K562 (cell line): ENCODE results near the gene SNPH. TPM values are rescaled to one million over a fixed set of nuclear protein-coding genes. Genes with fewer than 3 reads are reported as not detected.

ENCODE experiments used
- BACH1 ChIP-seq: fragments of 200-800 bp; sonication (Bioruptor generic); IDR thresholded peaks from 2 replicates; pipeline ENCODE4 v1.6.1; 2016; ENCODE audit warnings: missing genetic modification characterization, missing compliant biosample characterization
- ERF ChIP-seq: fragments of 450-650 bp; formaldehyde crosslinking; IDR thresholded peaks from 2 replicates; pipeline ENCODE4 v1.4.0; 2020; ENCODE audit warnings: mild to moderate bottlenecking, mixed read lengths
- ETS2 ChIP-seq: IDR thresholded peaks from 2 replicates; pipeline ENCODE4 v1.6.1; 2016; ENCODE audit warnings: borderline replicate concordance, missing genetic modification characterization, mild to moderate bottlenecking, moderate library complexity, missing compliant biosample characterization; ENCODE audit not compliant: poor library complexity, severe bottlenecking
- FOXJ2 ChIP-seq: fragments of 200-800 bp; sonication (Bioruptor generic); IDR thresholded peaks from 2 replicates; pipeline ENCODE4 v1.6.1; 2016; ENCODE audit warnings: missing genetic modification characterization, missing compliant biosample characterization
- HMGN3 ChIP-seq: IDR thresholded peaks from 2 replicates; pipeline ENCODE4 v1.6.1; 2011; ENCODE audit warnings: borderline replicate concordance, low read depth, mild to moderate bottlenecking, mixed read lengths, low read length; ENCODE audit not compliant: insufficient read length; ENCODE audit errors: extremely low read depth
- POLR3A ChIP-seq: IDR thresholded peaks from 2 replicates; pipeline ENCODE4 v1.6.1; 2011; ENCODE audit warnings: borderline replicate concordance, mild to moderate bottlenecking, moderate library complexity; ENCODE audit not compliant: insufficient read length, insufficient read depth; ENCODE audit errors: extremely low read depth
- PRPF4 ChIP-seq: fragments of 200-400 bp; formaldehyde crosslinking; IDR thresholded peaks from one replicate; pipeline ENCODE4 v1.6.1; 2017; ENCODE audit warnings: low read length, low read depth, mild to moderate bottlenecking; ENCODE audit not compliant: insufficient read depth, poor library complexity, severe bottlenecking
- RFX5 ChIP-seq: IDR thresholded peaks from 2 replicates; pipeline ENCODE4 v1.6.1; 2011; ENCODE audit warnings: low read depth, mild to moderate bottlenecking, improper control_type of control experiment, low read length
- SMAD1 ChIP-seq: fragments of 150-350 bp; IDR thresholded peaks from 2 replicates; pipeline ENCODE4 v1.6.1; 2014; ENCODE audit warnings: low read length, low read depth; ENCODE audit not compliant: partially characterized antibody
- TBP ChIP-seq: optimal IDR thresholded peaks from 2 replicates; pipeline ENCODE3; 2011; ENCODE audit warnings: low read depth, low read length, improper control_type of control experiment
- THRAP3 ChIP-seq: fragments of 450-650 bp; IDR thresholded peaks from 2 replicates; pipeline ENCODE4 v1.6.1; 2016; ENCODE audit warnings: mild to moderate bottlenecking, inconsistent platforms, borderline replicate concordance
- TRIM25 ChIP-seq: fragments of 450-650 bp; IDR thresholded peaks from 2 replicates; pipeline ENCODE4 v1.7.0; 2016; ENCODE audit warnings: borderline replicate concordance
- ZNF146 ChIP-seq: IDR thresholded peaks from one replicate; pipeline ENCODE4 v1.6.1; 2018; ENCODE audit warnings: missing compliant biosample characterization; ENCODE audit not compliant: unreplicated experiment
- ZNF174 ChIP-seq: fragments of 250-450 bp; sonication (Bioruptor Pico); IDR thresholded peaks from 2 replicates; pipeline ENCODE4 v1.4.0; 2020; ENCODE audit warnings: mild to moderate bottlenecking
- ZNF445 ChIP-seq: fragments of 250-450 bp; sonication (Bioruptor Pico); IDR thresholded peaks from 2 replicates; pipeline ENCODE4 v1.4.0; 2020; ENCODE audit warnings: low read depth, mild to moderate bottlenecking, moderate library complexity
- ZNF668 ChIP-seq: fragments of 250-450 bp; sonication (Bioruptor Pico); IDR thresholded peaks from 2 replicates; pipeline ENCODE4 v1.8.0; 2022; ENCODE audit warnings: mild to moderate bottlenecking, inconsistent platforms
- polyA plus RNA-seq, 8 experiments: library from polyadenylated mRNA; depleted of rRNA in 4 of 8; stranded (reverse) in 5 of 8; unstranded in 3 of 8; fragments of >200 nt; fragmentation: Nextera tagmentation in 2 of 8; fragmentation: Illumina TruSeq in 1 of 8; extraction: Ambion mirVana in 2 of 8; extraction: Trizol in 1 of 8; gene quantifications; 2 replicates each; pipeline versions ENCODE4 v1.2.1 to v1.2.3, GENCODE V29; 2011 to 2014; ENCODE audit warnings: inconsistent platforms in 1 of 8, missing spikeins in 1 of 8
- total RNA-seq, 7 experiments: library from RNA; depleted of rRNA in 6 of 7; stranded (reverse); fragments of >200 nt in 6 of 7; fragmentation: Illumina TruSeq in 2 of 7; extraction: Trizol in 2 of 7; gene quantifications; 2 replicates each; pipeline versions ENCODE4 v1.2.1 to v1.2.3, GENCODE V29; 2011 to 2021; ENCODE audit warnings: low replicate concordance in 1 of 7
- TF ChIP-seq, protein P1 (sequence below): sonication (generic); formaldehyde crosslinking; IDR thresholded peaks from 2 replicates; pipeline ENCODE4 v1.8.1; 2023; ENCODE audit warnings: mild to moderate bottlenecking, missing genetic modification reagents
- TF ChIP-seq, protein P2 (sequence below): fragments of 450-650 bp; conservative IDR thresholded peaks from 2 replicates; pipeline ENCODE4 v1.6.1; 2016; ENCODE audit warnings: missing genetic modification characterization, low read depth, mild to moderate bottlenecking, control low read depth, missing compliant biosample characterization
- TF ChIP-seq, protein P3 (sequence below): fragments of 250-450 bp; sonication (Bioruptor Pico); IDR thresholded peaks from 2 replicates; pipeline ENCODE4 v1.8.0; 2022; ENCODE audit warnings: inconsistent platforms, mild to moderate bottlenecking, moderate library complexity, borderline replicate concordance

The SNPH gene
- total and polyA plus RNA-seq, 9 of the 15 experiments (the other 6 are each of a cell fraction or from before 2014, with no cell fraction given): 0.03 to 4.2 (median 1.4) TPM

GRCh38 chr20:1325173-1326030, 59.3 kb downstream of the SNPH start (continued):
- TF ChIP-seq BACH1 (tag) (no peak), HMGN3 (no peak), PRPF4 (no peak), TBP (peak; percentile 89), RFX5 (no peak), ETS2 (tag) (no peak), TRIM25 (no peak), THRAP3 (no peak), ZNF668 (CRISPR knock-in tag) (no peak; the same call in 1 of the 2 replicates), ZNF445 (CRISPR knock-in tag) (no peak), ZNF174 (no peak), FOXJ2 (no peak), ERF (CRISPR knock-in tag) (no peak), POLR3A (no peak), SMAD1 (no peak), ZNF146 (CRISPR knock-in tag) (no peak)
- TF ChIP-seq, protein P1, sequence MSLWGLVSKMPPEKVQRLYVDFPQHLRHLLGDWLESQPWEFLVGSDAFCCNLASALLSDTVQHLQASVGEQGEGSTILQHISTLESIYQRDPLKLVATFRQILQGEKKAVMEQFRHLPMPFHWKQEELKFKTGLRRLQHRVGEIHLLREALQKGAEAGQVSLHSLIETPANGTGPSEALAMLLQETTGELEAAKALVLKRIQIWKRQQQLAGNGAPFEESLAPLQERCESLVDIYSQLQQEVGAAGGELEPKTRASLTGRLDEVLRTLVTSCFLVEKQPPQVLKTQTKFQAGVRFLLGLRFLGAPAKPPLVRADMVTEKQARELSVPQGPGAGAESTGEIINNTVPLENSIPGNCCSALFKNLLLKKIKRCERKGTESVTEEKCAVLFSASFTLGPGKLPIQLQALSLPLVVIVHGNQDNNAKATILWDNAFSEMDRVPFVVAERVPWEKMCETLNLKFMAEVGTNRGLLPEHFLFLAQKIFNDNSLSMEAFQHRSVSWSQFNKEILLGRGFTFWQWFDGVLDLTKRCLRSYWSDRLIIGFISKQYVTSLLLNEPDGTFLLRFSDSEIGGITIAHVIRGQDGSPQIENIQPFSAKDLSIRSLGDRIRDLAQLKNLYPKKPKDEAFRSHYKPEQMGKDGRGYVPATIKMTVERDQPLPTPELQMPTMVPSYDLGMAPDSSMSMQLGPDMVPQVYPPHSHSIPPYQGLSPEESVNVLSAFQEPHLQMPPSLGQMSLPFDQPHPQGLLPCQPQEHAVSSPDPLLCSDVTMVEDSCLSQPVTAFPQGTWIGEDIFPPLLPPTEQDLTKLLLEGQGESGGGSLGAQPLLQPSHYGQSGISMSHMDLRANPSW: no peak
- TF ChIP-seq, protein P2, sequence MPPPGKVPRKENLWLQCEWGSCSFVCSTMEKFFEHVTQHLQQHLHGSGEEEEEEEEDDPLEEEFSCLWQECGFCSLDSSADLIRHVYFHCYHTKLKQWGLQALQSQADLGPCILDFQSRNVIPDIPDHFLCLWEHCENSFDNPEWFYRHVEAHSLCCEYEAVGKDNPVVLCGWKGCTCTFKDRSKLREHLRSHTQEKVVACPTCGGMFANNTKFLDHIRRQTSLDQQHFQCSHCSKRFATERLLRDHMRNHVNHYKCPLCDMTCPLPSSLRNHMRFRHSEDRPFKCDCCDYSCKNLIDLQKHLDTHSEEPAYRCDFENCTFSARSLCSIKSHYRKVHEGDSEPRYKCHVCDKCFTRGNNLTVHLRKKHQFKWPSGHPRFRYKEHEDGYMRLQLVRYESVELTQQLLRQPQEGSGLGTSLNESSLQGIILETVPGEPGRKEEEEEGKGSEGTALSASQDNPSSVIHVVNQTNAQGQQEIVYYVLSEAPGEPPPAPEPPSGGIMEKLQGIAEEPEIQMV (tag): no peak
- TF ChIP-seq, protein P3, sequence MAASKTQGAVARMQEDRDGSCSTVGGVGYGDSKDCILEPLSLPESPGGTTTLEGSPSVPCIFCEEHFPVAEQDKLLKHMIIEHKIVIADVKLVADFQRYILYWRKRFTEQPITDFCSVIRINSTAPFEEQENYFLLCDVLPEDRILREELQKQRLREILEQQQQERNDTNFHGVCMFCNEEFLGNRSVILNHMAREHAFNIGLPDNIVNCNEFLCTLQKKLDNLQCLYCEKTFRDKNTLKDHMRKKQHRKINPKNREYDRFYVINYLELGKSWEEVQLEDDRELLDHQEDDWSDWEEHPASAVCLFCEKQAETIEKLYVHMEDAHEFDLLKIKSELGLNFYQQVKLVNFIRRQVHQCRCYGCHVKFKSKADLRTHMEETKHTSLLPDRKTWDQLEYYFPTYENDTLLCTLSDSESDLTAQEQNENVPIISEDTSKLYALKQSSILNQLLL (CRISPR knock-in tag): no peak
